ENCODE results near the gene AIFM1. TPM values are rescaled to one million over a fixed set of nuclear protein-coding genes. Genes with fewer than 3 reads are reported as not detected.

AIFM1 gene
- polyA plus RNA-seq, 1 of the 3 experiments (the other 2 are of a cell fraction): 49.8 TPM

DNA sequence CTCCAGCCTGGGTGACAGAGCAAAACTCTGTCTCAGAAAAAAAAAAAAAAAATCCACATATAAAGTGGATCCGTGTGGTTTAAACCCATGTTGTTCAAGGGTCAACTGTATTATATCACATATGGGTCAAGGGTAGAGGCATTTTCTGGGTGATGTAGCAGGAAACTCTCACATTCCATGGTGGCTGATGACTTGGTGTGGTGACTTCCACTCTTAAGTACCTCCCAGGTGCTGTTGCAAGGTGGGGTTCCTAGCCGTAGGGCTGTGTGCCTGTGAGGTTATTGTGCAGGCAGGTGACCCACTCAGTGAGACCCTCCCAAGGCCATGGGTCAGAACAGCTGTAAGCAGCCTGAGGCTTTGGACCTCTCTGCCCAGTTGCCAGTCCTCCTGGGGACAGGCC is 72.4 kb downstream of the AIFM1 start:
- POLR2A ChIA-PET: no interaction called here
- Histone ChIP-seq H3K27me3 (ENCODE audit: insufficient read depth) (no peaks in the 10 kb centered on the region; the same call in 1 of the 2 replicates), H3K9ac (no peak overlapping the region), H3K9me2 (no peaks in the 10 kb centered on the region), H3K4me3 (ENCODE audit: low read depth in 2 of 2, low read length in 1 of 2) (no peak overlapping the region), H3K27ac (ENCODE audit: low read depth in 2 of 2, low read length in 1 of 2) (no peak overlapping the region), H3K4me1 (ENCODE audit: control insufficient read depth in 1 of 2, insufficient read depth in 2 of 2, low read depth in 1 of 2, low read length in 1 of 2) (peaks cover 0 to 7% of the 10 kb centered on the region in 2 experiments; a peak in 1 of 4 replicates), H3F3A (replicated peaks; ENCODE audit: insufficient read depth) (no peaks in the 10 kb centered on the region), H4K20me1 (ENCODE audit: insufficient read depth) (0 out of 2 replicates have a peak, but pooled peaks cover 4% of the 10 kb centered on the region), H3K79me2 (ENCODE audit: insufficient read depth) (no peaks in the 10 kb centered on the region), H3K4me2 (no peak overlapping the region), H3K36me3 (replicated peaks in 1 of 2; ENCODE audit: control insufficient read depth in 1 of 2, insufficient read depth in 2 of 2, low read length in 1 of 2) (no peaks in the 10 kb centered on the region), H3K9me3 (no peaks in the 10 kb centered on the region), H2AFZ (ENCODE audit: low read depth) (no peak overlapping the region)
- TF ChIP-seq, protein P1, sequence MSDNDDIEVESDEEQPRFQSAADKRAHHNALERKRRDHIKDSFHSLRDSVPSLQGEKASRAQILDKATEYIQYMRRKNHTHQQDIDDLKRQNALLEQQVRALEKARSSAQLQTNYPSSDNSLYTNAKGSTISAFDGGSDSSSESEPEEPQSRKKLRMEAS (IDR thresholded peaks at IDR 0.05; ENCODE audit: low read depth): no peak
- TF ChIP-seq, protein P2, sequence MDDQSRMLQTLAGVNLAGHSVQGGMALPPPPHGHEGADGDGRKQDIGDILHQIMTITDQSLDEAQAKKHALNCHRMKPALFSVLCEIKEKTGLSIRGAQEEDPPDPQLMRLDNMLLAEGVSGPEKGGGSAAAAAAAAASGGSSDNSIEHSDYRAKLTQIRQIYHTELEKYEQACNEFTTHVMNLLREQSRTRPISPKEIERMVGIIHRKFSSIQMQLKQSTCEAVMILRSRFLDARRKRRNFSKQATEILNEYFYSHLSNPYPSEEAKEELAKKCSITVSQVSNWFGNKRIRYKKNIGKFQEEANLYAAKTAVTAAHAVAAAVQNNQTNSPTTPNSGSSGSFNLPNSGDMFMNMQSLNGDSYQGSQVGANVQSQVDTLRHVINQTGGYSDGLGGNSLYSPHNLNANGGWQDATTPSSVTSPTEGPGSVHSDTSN (IDR thresholded peaks at IDR 0.05): no peak
- TF ChIP-seq POLR2AphosphoS5 (IDR thresholded peaks at IDR 0.05; ENCODE audit: low read depth, low read length) (no peak), SMC3 (IDR thresholded peaks at IDR 0.05; ENCODE audit: low read depth, low read length) (no peak), CHD2 (IDR thresholded peaks at IDR 0.05; ENCODE audit: low read length, partially characterized antibody) (no peak), GABPA (IDR thresholded peaks at IDR 0.05; ENCODE audit: low read depth) (no peak), NFIC (IDR thresholded peaks at IDR 0.05; ENCODE audit: borderline replicate concordance) (no peak), TEAD4 (IDR thresholded peaks at IDR 0.05; ENCODE audit: borderline replicate concordance, insufficient read depth) (no peak), RAD21 (IDR thresholded peaks at IDR 0.05; ENCODE audit: low read length) (no peak), TCF12 (IDR thresholded peaks at IDR 0.05) (no peak), RFX5 (IDR thresholded peaks at IDR 0.05; ENCODE audit: low read length) (no peak), FOXJ3 (CRISPR knock-in tag; IDR thresholded peaks at IDR 0.05) (no peak), FOXM1 (IDR thresholded peaks at IDR 0.05; ENCODE audit: low read depth) (no peak), YY1 (IDR thresholded peaks at IDR 0.05; ENCODE audit: low read depth) (no peak), NRF1 (IDR thresholded peaks at IDR 0.05; ENCODE audit: low read depth, low read length) (no peak)
- TF ChIP-seq, protein P3, sequence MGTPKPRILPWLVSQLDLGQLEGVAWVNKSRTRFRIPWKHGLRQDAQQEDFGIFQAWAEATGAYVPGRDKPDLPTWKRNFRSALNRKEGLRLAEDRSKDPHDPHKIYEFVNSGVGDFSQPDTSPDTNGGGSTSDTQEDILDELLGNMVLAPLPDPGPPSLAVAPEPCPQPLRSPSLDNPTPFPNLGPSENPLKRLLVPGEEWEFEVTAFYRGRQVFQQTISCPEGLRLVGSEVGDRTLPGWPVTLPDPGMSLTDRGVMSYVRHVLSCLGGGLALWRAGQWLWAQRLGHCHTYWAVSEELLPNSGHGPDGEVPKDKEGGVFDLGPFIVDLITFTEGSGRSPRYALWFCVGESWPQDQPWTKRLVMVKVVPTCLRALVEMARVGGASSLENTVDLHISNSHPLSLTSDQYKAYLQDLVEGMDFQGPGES (IDR thresholded peaks at IDR 0.05; ENCODE audit: low read depth, low read length): no peak
- TF ChIP-seq, protein P4, sequence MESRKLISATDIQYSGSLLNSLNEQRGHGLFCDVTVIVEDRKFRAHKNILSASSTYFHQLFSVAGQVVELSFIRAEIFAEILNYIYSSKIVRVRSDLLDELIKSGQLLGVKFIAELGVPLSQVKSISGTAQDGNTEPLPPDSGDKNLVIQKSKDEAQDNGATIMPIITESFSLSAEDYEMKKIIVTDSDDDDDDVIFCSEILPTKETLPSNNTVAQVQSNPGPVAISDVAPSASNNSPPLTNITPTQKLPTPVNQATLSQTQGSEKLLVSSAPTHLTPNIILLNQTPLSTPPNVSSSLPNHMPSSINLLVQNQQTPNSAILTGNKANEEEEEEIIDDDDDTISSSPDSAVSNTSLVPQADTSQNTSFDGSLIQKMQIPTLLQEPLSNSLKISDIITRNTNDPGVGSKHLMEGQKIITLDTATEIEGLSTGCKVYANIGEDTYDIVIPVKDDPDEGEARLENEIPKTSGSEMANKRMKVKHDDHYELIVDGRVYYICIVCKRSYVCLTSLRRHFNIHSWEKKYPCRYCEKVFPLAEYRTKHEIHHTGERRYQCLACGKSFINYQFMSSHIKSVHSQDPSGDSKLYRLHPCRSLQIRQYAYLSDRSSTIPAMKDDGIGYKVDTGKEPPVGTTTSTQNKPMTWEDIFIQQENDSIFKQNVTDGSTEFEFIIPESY (IDR thresholded peaks at IDR 0.05; ENCODE audit: borderline replicate concordance, low read depth): no peak
- TF ChIP-seq, protein P5, sequence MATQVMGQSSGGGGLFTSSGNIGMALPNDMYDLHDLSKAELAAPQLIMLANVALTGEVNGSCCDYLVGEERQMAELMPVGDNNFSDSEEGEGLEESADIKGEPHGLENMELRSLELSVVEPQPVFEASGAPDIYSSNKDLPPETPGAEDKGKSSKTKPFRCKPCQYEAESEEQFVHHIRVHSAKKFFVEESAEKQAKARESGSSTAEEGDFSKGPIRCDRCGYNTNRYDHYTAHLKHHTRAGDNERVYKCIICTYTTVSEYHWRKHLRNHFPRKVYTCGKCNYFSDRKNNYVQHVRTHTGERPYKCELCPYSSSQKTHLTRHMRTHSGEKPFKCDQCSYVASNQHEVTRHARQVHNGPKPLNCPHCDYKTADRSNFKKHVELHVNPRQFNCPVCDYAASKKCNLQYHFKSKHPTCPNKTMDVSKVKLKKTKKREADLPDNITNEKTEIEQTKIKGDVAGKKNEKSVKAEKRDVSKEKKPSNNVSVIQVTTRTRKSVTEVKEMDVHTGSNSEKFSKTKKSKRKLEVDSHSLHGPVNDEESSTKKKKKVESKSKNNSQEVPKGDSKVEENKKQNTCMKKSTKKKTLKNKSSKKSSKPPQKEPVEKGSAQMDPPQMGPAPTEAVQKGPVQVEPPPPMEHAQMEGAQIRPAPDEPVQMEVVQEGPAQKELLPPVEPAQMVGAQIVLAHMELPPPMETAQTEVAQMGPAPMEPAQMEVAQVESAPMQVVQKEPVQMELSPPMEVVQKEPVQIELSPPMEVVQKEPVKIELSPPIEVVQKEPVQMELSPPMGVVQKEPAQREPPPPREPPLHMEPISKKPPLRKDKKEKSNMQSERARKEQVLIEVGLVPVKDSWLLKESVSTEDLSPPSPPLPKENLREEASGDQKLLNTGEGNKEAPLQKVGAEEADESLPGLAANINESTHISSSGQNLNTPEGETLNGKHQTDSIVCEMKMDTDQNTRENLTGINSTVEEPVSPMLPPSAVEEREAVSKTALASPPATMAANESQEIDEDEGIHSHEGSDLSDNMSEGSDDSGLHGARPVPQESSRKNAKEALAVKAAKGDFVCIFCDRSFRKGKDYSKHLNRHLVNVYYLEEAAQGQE (IDR thresholded peaks at IDR 0.05; ENCODE audit: low read depth, low read length): no peak
- TF ChIP-seq, protein P6, sequence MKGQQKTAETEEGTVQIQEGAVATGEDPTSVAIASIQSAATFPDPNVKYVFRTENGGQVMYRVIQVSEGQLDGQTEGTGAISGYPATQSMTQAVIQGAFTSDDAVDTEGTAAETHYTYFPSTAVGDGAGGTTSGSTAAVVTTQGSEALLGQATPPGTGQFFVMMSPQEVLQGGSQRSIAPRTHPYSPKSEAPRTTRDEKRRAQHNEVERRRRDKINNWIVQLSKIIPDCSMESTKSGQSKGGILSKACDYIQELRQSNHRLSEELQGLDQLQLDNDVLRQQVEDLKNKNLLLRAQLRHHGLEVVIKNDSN (IDR thresholded peaks at IDR 0.05; ENCODE audit: borderline replicate concordance, low read depth): no peak
- DNase-seq: no peak
- CTCF ChIA-PET: interaction anchor here (2.4 kb wide), 1 partner anchor 14 kb away, joined by 14 read pairs; no protein-coding TSS in a partner anchor
- 62% methylated on average over 1 of the region's 2 CpGs for WGBS (ENCODE audit: low lambda C conversion rate)
